Adrenal gland (tissue), 12 donors: Measurements from ENCODE around the gene PRKCZ. TPM values are rescaled to one million over a fixed set of nuclear protein-coding genes. Genes with fewer than 3 reads are reported as not detected.

Experiments
- DNase-seq, 7 donors: peaks; one replicate each; pipeline ENCODE4 v3.0.0-alpha.2; 2019 to 2020
- H3K27ac ChIP-seq, 5 donors: fragments of 200-600 bp; sonication (generic) in 4 of 5; 1 replicate in 3 of 5; 2 replicates in 2 of 5; pipeline versions ENCODE4 v1.5.1 to v1.8.0; 2016 to 2020; ENCODE audit warnings: mild to moderate bottlenecking in 1 of 5
- H3K27me3 ChIP-seq: fragments of 200-600 bp; 2 replicates; pipeline ENCODE4 v1.8.0; 2021
- H3K36me3 ChIP-seq, 2 donors: fragments of 200-600 bp; replicated peaks in 1 of 2; 1 replicate in 1 of 2; 2 replicates in 1 of 2; pipeline versions ENCODE4 v1.5.1 to v1.8.0; 2018 to 2022
- H3K4me1 ChIP-seq, 2 donors: fragments of 200-600 bp; replicated peaks in 1 of 2; 1 replicate in 1 of 2; 2 replicates in 1 of 2; pipeline versions ENCODE4 v1.5.1 to v1.8.0; 2018 to 2021
- H3K4me3 ChIP-seq, 4 donors: fragments of 200-600 bp; sonication (generic) in 3 of 4; one replicate each; pipeline ENCODE4 v1.5.1; 2016 to 2018
- H3K9me3 ChIP-seq, 3 donors: fragments of 200-600 bp; sonication (generic) in 1 of 3; replicated peaks in 1 of 3; 1 replicate in 2 of 3; 2 replicates in 1 of 3; pipeline versions ENCODE4 v1.5.1 to v1.8.0; 2016 to 2021
- CTCF ChIP-seq, 6 experiments: fragments of 450-650 bp in 4 of 6; fragments of 200-600 bp in 2 of 6; sonication (generic) in 1 of 6; IDR thresholded peaks; 1 replicate in 5 of 6; 2 replicates in 1 of 6; pipeline versions ENCODE4 v1.5.1 to v1.8.0; 2016 to 2021; ENCODE audit warnings: antibody characterized with exemption in 6 of 6, mild to moderate bottlenecking in 2 of 6, moderate library complexity in 1 of 6
- POLR2A ChIP-seq, 2 donors: fragments of 450-650 bp; IDR thresholded peaks; one replicate each; pipeline ENCODE4 v1.6.1; 2017; ENCODE audit warnings: antibody characterized with exemption in 2 of 2, mild to moderate bottlenecking in 2 of 2, moderate library complexity in 1 of 2
- WGBS, 4 donors: extraction: QIAGEN DNeasy Blood & Tissue Kit in 2 of 4; methylation state at CpG; one replicate each; pipeline versions ENCODE4 v1.1.5 to v1.1.7; 2013 to 2017; 5-methylcytosine and 5-hydroxymethylcytosine counted together
- intact Hi-C, 2 donors: fragments of 100-400 bp; cut with DNase I; formaldehyde crosslinking; loops; one replicate each; pipeline versions ENCODE4 v1.14.1 to v1.15.0; 2022 to 2023
- polyA plus RNA-seq, 3 donors: library from polyadenylated mRNA; stranded (reverse); fragments of 200-250 nt in 2 of 3; fragments of 350-450 nt in 1 of 3; fragmentation: Illumina TruSeq in 1 of 3; extraction: RNeasy Lipid Tissue Mini Kit (QIAGEN cat#74804) in 1 of 3; gene quantifications; one replicate each; pipeline ENCODE4 v1.2.3, GENCODE V29; 2013 to 2014
- total RNA-seq, 9 donors: library from RNA; depleted of rRNA in 4 of 9; stranded (reverse); fragments of >200 nt in 4 of 9; fragments of 120-200 nt in 1 of 9; fragmentation: NEBNext Ultra II Directional in 1 of 9; extraction: Animal tissue kit (Norgen Biotek cat#: 25700) in 1 of 9; gene quantifications; one replicate each; pipeline versions ENCODE4 v1.1.0 to v1.2.4, GENCODE V29; 2013 to 2023
- donor health status: healthy with polysubstance abuse.
- donor health status: Bipolar disorder and iron deficiency.
- donor health status: DM: yes; HTN: yes; CAD: no.
- donor health status: DM: no; HTN: no; CAD: no.
- donor health status: DM: no; HTN: no; CAD: no.
- donor health status: DM: yes; HTN: yes; CAD: no.

PRKCZ gene
- total and polyA plus RNA-seq, 12 donors: 8.2 to 50.5 (median 25.4) TPM

- intact Hi-C loops: no loop called here
Observed at GRCh38 chr1:2036287-2036686, 13.9 kb upstream of the PRKCZ start.

GRCh38 chr1:2037314-2037979, 12.8 kb upstream of the PRKCZ start:
- H3K4me3 ChIP-seq: no peak overlapping the region
- no peaks in the 10 kb centered on the region for H3K9me3 ChIP-seq
- no peaks in the 10 kb centered on the region for H3K36me3 ChIP-seq
- WGBS, 4 donors: 84 to 91% (median 89%) methylated on average over 17 to 18 of the region's 18 CpGs
- intact Hi-C loops: no loop called here
- no peaks in the 10 kb centered on the region for H3K27me3 ChIP-seq
- H3K27ac ChIP-seq: no peak overlapping the region
- peaks cover under 1 to 2% of the 10 kb centered on the region in 2 donors for H3K4me1 ChIP-seq
- DNase-seq: no peak
- no peak for TF ChIP-seq POLR2A (IDR thresholded peaks at IDR 0.05)
- TF ChIP-seq CTCF (IDR thresholded peaks at IDR 0.05): no peak

More at GRCh38 chr1:2036287-2036686, 13.9 kb upstream of the PRKCZ start:
- H3K4me1 ChIP-seq: peaks cover 6 to 12% of the 10 kb centered on the region in 2 donors
- no peaks in the 10 kb centered on the region for H3K9me3 ChIP-seq
- WGBS, 4 donors: 77 to 91% (median 85%) methylated on average over 14 to 15 of the region's 15 CpGs
- H3K27ac ChIP-seq: no peak overlapping the region
- no peaks in the 10 kb centered on the region for H3K27me3 ChIP-seq
- no peak for TF ChIP-seq CTCF (IDR thresholded peaks at IDR 0.05)
- no peak overlapping the region for H3K4me3 ChIP-seq
- H3K36me3 ChIP-seq: no peaks in the 10 kb centered on the region
- no peak for DNase-seq

- H3K36me3 ChIP-seq: no peaks in the 10 kb centered on the region
- intact Hi-C loops: no loop called here
- H3K27ac ChIP-seq: no peak overlapping the region
- no peak for DNase-seq
- H3K4me3 ChIP-seq: no peak overlapping the region
- H3K27me3 ChIP-seq: no peaks in the 10 kb centered on the region
- whole genome bisulfite sequencing, 4 donors: 86 to 95% (median 92%) methylated on average over 8 of the region's 8 CpGs
- H3K4me1 ChIP-seq: no peaks in the 10 kb centered on the region
- no peaks in the 10 kb centered on the region for H3K9me3 ChIP-seq
- TF ChIP-seq CTCF (IDR thresholded peaks at IDR 0.05) (no peak), POLR2A (IDR thresholded peaks at IDR 0.05) (no peak)
Observed at GRCh38 chr1:2038229-2038628, 12.0 kb upstream of the PRKCZ start.

- Histone ChIP-seq H3K9me3 (no peaks in the 10 kb centered on the region), H3K27me3 (no peaks in the 10 kb centered on the region), H3K36me3 (no peaks in the 10 kb centered on the region), H3K27ac (no peak overlapping the region), H3K4me1 (no peaks in the 10 kb centered on the region), H3K4me3 (no peak overlapping the region)
- no peak for TF ChIP-seq CTCF (IDR thresholded peaks at IDR 0.05)
- TF ChIP-seq POLR2A (IDR thresholded peaks at IDR 0.05): no peak
- intact Hi-C loops: no loop called here
- no peak for DNase-seq
- 86 to 95% (median 90%) methylated on average over 8 of the region's 8 CpGs for WGBS, 4 donors
Observed at GRCh38 chr1:2039251-2039650, 11.0 kb upstream of the PRKCZ start.
